ENCODE results near the gene PAX5.

DNA sequence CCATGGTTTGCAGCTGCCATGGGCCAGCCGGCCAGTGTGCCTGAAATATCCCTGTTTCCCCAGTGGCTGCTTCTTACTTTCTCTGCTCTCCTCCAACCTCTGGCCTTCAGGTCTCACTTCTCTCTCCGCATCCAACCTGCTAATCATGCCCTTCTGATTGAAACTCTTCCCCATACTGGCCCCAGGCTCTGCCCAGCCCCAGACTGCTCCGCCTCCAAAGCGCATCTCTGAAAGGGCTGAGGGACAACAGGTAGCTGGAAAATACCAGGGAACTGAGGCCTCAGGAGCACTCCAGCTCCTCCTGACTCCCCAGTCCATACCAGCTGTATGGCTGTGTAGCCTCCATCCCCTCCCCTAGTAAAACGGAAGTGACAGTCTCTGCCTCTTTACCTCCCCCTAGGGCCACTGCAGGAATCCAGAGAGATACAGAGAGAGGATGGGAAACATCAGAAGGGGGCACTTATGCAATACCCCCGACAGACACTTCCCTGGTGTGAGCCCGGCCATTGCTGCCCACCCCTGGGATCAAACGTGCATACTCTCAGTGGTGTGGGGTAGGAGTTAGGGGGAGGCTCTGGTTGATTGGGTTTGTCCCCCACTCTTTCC is 34.2 kb downstream of the PAX5 start:
- no peak for TF ChIP-seq POLR2A (IDR thresholded peaks at IDR 0.05)
- TF ChIP-seq, protein P1, sequence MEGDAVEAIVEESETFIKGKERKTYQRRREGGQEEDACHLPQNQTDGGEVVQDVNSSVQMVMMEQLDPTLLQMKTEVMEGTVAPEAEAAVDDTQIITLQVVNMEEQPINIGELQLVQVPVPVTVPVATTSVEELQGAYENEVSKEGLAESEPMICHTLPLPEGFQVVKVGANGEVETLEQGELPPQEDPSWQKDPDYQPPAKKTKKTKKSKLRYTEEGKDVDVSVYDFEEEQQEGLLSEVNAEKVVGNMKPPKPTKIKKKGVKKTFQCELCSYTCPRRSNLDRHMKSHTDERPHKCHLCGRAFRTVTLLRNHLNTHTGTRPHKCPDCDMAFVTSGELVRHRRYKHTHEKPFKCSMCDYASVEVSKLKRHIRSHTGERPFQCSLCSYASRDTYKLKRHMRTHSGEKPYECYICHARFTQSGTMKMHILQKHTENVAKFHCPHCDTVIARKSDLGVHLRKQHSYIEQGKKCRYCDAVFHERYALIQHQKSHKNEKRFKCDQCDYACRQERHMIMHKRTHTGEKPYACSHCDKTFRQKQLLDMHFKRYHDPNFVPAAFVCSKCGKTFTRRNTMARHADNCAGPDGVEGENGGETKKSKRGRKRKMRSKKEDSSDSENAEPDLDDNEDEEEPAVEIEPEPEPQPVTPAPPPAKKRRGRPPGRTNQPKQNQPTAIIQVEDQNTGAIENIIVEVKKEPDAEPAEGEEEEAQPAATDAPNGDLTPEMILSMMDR (IDR thresholded peaks at IDR 0.05): no peak

Data from uterus (tissue), 2 donors.